Keratinocyte (primary cell): ENCODE data around the gene POU2AF2. TPM values are rescaled to one million over a fixed set of nuclear protein-coding genes. Genes with fewer than 3 reads are reported as not detected.
"Not testable (repeated sequence)": the region's sequence is repeated elsewhere in the genome, so short reads cannot be mapped to it uniquely, and the experiment has no call there.

Experiments
- DNase-seq: peaks from one replicate; pipeline ENCODE4 v3.0.0-alpha.2; 2011; ENCODE audit warnings: low read depth, missing footprints, low spot score
- FAIRE-seq: peaks from 2 replicates; lab custom pipeline; 2011; peaks lifted over from hg19 to GRCh38; lab: Jason Lieb, UNC
- H2AFZ ChIP-seq: 2 replicates; pipeline ENCODE4 v1.6.0; 2012; ENCODE audit warnings: low read length, control low read depth, inconsistent platforms; ENCODE audit not compliant: control insufficient read depth
- H3K27ac ChIP-seq: 2 replicates; pipeline ENCODE4 v1.5.1; 2011; ENCODE audit warnings: low read length; ENCODE audit not compliant: control insufficient read depth, insufficient read depth
- H3K27me3 ChIP-seq: 3 replicates; pipeline ENCODE4 v1.6.0; 2011; ENCODE audit warnings: low read length; ENCODE audit not compliant: control insufficient read depth, insufficient read depth; ENCODE audit errors: extremely low read depth
- H3K36me3 ChIP-seq, 2 experiments: 2 replicates in 1 of 2; 3 replicates in 1 of 2; pipeline ENCODE4 v1.5.1; 2011; ENCODE audit warnings: low read length in 2 of 2, mild to moderate bottlenecking in 1 of 2; ENCODE audit not compliant: control insufficient read depth in 2 of 2, insufficient read depth in 2 of 2; ENCODE audit errors: extremely low read depth in 1 of 2
- H3K4me1 ChIP-seq: 3 replicates; pipeline ENCODE4 v1.5.1; 2011; ENCODE audit warnings: low read length; ENCODE audit not compliant: control insufficient read depth, insufficient read depth; ENCODE audit errors: extremely low read depth
- H3K4me2 ChIP-seq: 3 replicates; pipeline ENCODE4 v1.6.0; 2011; ENCODE audit warnings: low read depth, low read length; ENCODE audit not compliant: control insufficient read depth, insufficient read depth; ENCODE audit errors: extremely low read depth
- H3K4me3 ChIP-seq, 3 experiments: fragments of 200-600 bp in 1 of 3; sonication (generic) in 1 of 3; 2 replicates in 2 of 3; 3 replicates in 1 of 3; pipeline ENCODE4 v1.5.1; 2011 to 2016; ENCODE audit warnings: low read length in 3 of 3, mild to moderate bottlenecking in 3 of 3, control low read depth in 2 of 3, inconsistent platforms in 1 of 3, low read depth in 1 of 3, mixed read lengths in 1 of 3, mixed run types in 1 of 3, moderate library complexity in 1 of 3; ENCODE audit not compliant: control insufficient read depth in 2 of 3, insufficient read depth in 2 of 3; ENCODE audit errors: extremely low read depth in 1 of 3
- H3K79me2 ChIP-seq: 2 replicates; pipeline ENCODE4 v1.6.0; 2012; ENCODE audit warnings: low read length; ENCODE audit not compliant: control insufficient read depth, insufficient read depth
- H3K9ac ChIP-seq: 3 replicates; pipeline ENCODE4 v1.6.0; 2011; ENCODE audit warnings: low read length; ENCODE audit not compliant: control insufficient read depth, insufficient read depth; ENCODE audit errors: extremely low read depth
- H3K9me1 ChIP-seq: 3 replicates; pipeline ENCODE4 v1.6.0; 2011; ENCODE audit warnings: low read length; ENCODE audit not compliant: control insufficient read depth, insufficient read depth; ENCODE audit errors: extremely low read depth
- H3K9me3 ChIP-seq: 2 replicates; pipeline ENCODE4 v1.5.1; 2012; ENCODE audit warnings: low read depth, low read length; ENCODE audit not compliant: control insufficient read depth
- H4K20me1 ChIP-seq: 3 replicates; pipeline ENCODE4 v1.6.0; 2011; ENCODE audit warnings: low read length; ENCODE audit not compliant: control insufficient read depth, insufficient read depth; ENCODE audit errors: extremely low read depth
- EZH2 ChIP-seq: IDR thresholded peaks from one replicate; pipeline ENCODE4 v1.6.1; 2012; ENCODE audit warnings: inconsistent platforms, mild to moderate bottlenecking, low read length, moderate library complexity
- dilution Hi-C: fragments of 300-500 bp; cut with MboI; formaldehyde crosslinking; loops from one replicate; pipeline ENCODE4 v1.7.0; 2020; ENCODE audit warnings: low sequenced_read_pairs; ENCODE audit not compliant: extremely low pct_ligation_motif_present
- polyA plus RNA-seq, 5 experiments: library from polyadenylated mRNA; depleted of rRNA in 3 of 5; stranded (reverse) in 3 of 5; stranded (forward) in 1 of 5; unstranded in 1 of 5; fragments of >200 nt; gene quantifications; 1 replicate in 1 of 5; 2 replicates in 3 of 5; 3 replicates in 1 of 5; pipeline versions ENCODE4 v1.2.1 to v1.2.3, GENCODE V29; 2011 to 2012; ENCODE audit warnings: missing spikeins in 2 of 5, low read depth in 1 of 5, low replicate concordance in 1 of 5
- TF ChIP-seq, protein P1 (sequence below), 3 experiments: IDR thresholded peaks in 1 of 3; conservative IDR thresholded peaks in 1 of 3; optimal IDR thresholded peaks in 1 of 3; 2 replicates in 2 of 3; 3 replicates in 1 of 3; pipeline versions ENCODE3 to v1.5.1; 2011; ENCODE audit warnings: low read length in 3 of 3, mild to moderate bottlenecking in 3 of 3, moderate library complexity in 2 of 3, control low read depth in 1 of 3, inconsistent platforms in 1 of 3; ENCODE audit not compliant: insufficient read depth in 2 of 3; ENCODE audit errors: extremely low read depth in 1 of 3

The POU2AF2 gene
- polyA plus RNA-seq, 1 donor (not counting 4 experiments of a cell fraction or from before 2014, with no cell fraction given), result not detected

DNA sequence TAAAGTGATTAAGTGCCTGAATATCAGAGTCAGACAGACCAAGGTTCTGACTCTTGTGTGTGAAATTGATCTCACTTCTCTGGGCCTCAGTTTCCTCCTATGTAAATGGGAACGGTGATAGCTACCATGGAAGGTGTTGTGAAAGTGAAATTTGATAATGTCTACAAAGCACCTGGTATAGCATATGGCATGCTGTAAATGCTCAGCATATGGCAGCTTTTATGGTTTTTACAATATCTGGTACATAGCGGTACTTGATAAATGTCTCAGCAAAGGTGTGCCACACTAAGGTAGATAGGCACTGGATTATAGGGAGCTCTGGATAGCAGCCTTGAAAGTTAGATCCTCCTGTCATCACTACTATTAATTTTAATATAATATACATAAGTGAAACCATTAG is 19.9 kb downstream of the POU2AF2 start:
- no peak overlapping the region for H3K9ac ChIP-seq
- H3K36me3 ChIP-seq, result no peaks in the 10 kb centered on the region
- no peaks in the 10 kb centered on the region for H3K79me2 ChIP-seq
- TF ChIP-seq, protein P1, sequence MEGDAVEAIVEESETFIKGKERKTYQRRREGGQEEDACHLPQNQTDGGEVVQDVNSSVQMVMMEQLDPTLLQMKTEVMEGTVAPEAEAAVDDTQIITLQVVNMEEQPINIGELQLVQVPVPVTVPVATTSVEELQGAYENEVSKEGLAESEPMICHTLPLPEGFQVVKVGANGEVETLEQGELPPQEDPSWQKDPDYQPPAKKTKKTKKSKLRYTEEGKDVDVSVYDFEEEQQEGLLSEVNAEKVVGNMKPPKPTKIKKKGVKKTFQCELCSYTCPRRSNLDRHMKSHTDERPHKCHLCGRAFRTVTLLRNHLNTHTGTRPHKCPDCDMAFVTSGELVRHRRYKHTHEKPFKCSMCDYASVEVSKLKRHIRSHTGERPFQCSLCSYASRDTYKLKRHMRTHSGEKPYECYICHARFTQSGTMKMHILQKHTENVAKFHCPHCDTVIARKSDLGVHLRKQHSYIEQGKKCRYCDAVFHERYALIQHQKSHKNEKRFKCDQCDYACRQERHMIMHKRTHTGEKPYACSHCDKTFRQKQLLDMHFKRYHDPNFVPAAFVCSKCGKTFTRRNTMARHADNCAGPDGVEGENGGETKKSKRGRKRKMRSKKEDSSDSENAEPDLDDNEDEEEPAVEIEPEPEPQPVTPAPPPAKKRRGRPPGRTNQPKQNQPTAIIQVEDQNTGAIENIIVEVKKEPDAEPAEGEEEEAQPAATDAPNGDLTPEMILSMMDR (optimal IDR thresholded peaks at IDR 0.05 in 1 of 3, IDR thresholded peaks at IDR 0.05 in 1 of 3, conservative IDR thresholded peaks at IDR 0.05 in 1 of 3; ENCODE audit: extremely low read depth in 1 of 3, insufficient read depth in 2 of 3, low read length in 3 of 3), result no peak
- no peak for TF ChIP-seq EZH2
- no peak overlapping the region for H3K4me2 ChIP-seq
- no peak for DNase-seq
- no peaks in the 10 kb centered on the region for H3K4me1 ChIP-seq
- no peak overlapping the region for H3K4me3 ChIP-seq
- H4K20me1 ChIP-seq, result no peaks in the 10 kb centered on the region
- no peaks in the 10 kb centered on the region for H3K9me3 ChIP-seq
- no peaks in the 10 kb centered on the region for H3K27me3 ChIP-seq
- dilution Hi-C loops, result no loop called here
- H3K27ac ChIP-seq, result no peak overlapping the region
- no peaks in the 10 kb centered on the region for H3K9me1 ChIP-seq
- no peak for FAIRE-seq
- H2AFZ ChIP-seq, result no peak overlapping the region

DNA sequence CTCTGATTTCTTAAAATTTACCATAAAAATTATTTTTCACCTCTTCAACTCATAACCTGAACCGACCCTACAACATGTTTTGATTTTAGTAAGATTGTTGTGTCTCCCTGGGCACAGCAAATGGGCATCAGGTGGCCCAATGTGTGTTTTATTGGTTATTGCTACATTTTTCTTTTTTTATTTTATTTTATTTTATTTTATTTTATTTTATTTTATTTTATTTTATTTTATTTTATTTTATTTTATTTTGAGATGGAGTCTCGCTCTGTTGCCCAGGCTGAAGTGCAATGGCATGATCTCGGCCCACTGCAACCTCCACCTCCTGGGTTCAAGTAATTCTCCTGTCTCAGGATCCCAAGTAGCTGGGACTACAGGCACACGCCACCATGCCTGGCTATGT is 22.8 kb downstream of the POU2AF2 start:
- H3K4me2 ChIP-seq, H3K9me3 ChIP-seq, DNase-seq, H3K27me3 ChIP-seq, H3K9ac ChIP-seq, H3K79me2 ChIP-seq, H3K9me1 ChIP-seq, H3K36me3 ChIP-seq, H4K20me1 ChIP-seq, dilution Hi-C loops, H3K4me1 ChIP-seq, FAIRE-seq, H3K4me3 ChIP-seq, H3K27ac ChIP-seq, H2AFZ ChIP-seq: not testable (repeated sequence)

DNA sequence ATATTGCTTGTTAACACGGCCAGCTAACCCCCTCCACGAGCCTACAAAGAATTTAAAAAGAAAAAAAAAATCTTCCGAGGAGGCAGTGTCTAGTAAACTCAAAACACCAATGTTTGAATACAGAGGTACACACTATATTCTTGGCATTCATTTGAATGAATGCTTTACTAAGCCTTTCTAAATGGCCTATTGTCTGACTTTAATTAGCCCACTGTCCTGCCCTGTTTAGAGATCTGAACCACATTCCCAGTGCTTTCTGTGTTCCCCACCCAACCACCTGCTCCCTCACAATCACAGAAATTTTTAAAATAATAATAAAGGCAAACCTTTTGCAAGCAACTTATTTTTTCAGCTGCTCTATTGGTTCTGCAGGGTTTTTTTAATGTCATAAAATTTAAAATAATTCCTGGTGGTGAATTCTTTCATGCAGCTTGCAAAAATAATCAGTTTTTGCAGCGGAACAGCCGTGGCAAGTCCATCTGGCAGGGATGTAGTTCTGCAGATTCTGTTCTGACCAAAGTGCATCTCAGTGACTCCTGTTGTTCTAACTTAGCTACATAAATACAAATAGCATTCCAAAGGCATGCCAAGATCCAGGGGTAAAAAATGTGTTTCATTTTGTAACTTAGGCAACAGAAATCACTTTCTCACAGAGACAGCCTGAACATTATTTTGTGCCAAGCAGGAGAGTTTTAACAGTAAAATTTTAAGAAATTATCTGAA is 23.8 kb downstream of the POU2AF2 start:
- Histone ChIP-seq H3K9ac (no peak overlapping the region), H3K27ac (no peak overlapping the region), H3K9me3 (no peaks in the 10 kb centered on the region), H3K4me1 (no peaks in the 10 kb centered on the region), H3K27me3 (no peaks in the 10 kb centered on the region), H2AFZ (no peak overlapping the region), H3K4me2 (no peak overlapping the region), H3K9me1 (no peaks in the 10 kb centered on the region), H3K36me3 (no peaks in the 10 kb centered on the region), H3K79me2 (no peaks in the 10 kb centered on the region), H3K4me3 (no peak overlapping the region), H4K20me1 (no peaks in the 10 kb centered on the region)
- TF ChIP-seq, protein P1 (optimal IDR thresholded peaks at IDR 0.05 in 1 of 3, IDR thresholded peaks at IDR 0.05 in 1 of 3, conservative IDR thresholded peaks at IDR 0.05 in 1 of 3; ENCODE audit: extremely low read depth in 1 of 3, insufficient read depth in 2 of 3, low read length in 3 of 3), result no peak
- no peak for TF ChIP-seq EZH2
- DNase-seq, result no peak
- dilution Hi-C loops, result no loop called here
- no peak for FAIRE-seq
